Adrenal gland (tissue), 12 donors: Measurements from ENCODE around the gene ARHGAP26. TPM values are rescaled to one million over a fixed set of nuclear protein-coding genes. Genes with fewer than 3 reads are reported as not detected.

Experiments
- DNase-seq, 7 donors: peaks; one replicate each; pipeline ENCODE4 v3.0.0-alpha.2; 2019 to 2020
- H3K27ac ChIP-seq, 5 donors: fragments of 200-600 bp; sonication (generic) in 4 of 5; 1 replicate in 3 of 5; 2 replicates in 2 of 5; pipeline versions ENCODE4 v1.5.1 to v1.8.0; 2016 to 2020; ENCODE audit warnings: mild to moderate bottlenecking in 1 of 5
- H3K27me3 ChIP-seq: fragments of 200-600 bp; 2 replicates; pipeline ENCODE4 v1.8.0; 2021
- H3K36me3 ChIP-seq, 2 donors: fragments of 200-600 bp; replicated peaks in 1 of 2; 1 replicate in 1 of 2; 2 replicates in 1 of 2; pipeline versions ENCODE4 v1.5.1 to v1.8.0; 2018 to 2022
- H3K4me1 ChIP-seq, 2 donors: fragments of 200-600 bp; replicated peaks in 1 of 2; 1 replicate in 1 of 2; 2 replicates in 1 of 2; pipeline versions ENCODE4 v1.5.1 to v1.8.0; 2018 to 2021
- H3K4me3 ChIP-seq, 4 donors: fragments of 200-600 bp; sonication (generic) in 3 of 4; one replicate each; pipeline ENCODE4 v1.5.1; 2016 to 2018
- H3K9me3 ChIP-seq, 3 donors: fragments of 200-600 bp; sonication (generic) in 1 of 3; replicated peaks in 1 of 3; 1 replicate in 2 of 3; 2 replicates in 1 of 3; pipeline versions ENCODE4 v1.5.1 to v1.8.0; 2016 to 2021
- POLR2A ChIP-seq, 2 donors: fragments of 450-650 bp; IDR thresholded peaks; one replicate each; pipeline ENCODE4 v1.6.1; 2017; ENCODE audit warnings: antibody characterized with exemption in 2 of 2, mild to moderate bottlenecking in 2 of 2, moderate library complexity in 1 of 2
- WGBS, 4 donors: extraction: QIAGEN DNeasy Blood & Tissue Kit in 2 of 4; methylation state at CpG; one replicate each; pipeline versions ENCODE4 v1.1.5 to v1.1.7; 2013 to 2017; 5-methylcytosine and 5-hydroxymethylcytosine counted together
- intact Hi-C, 2 donors: fragments of 100-400 bp; cut with DNase I; formaldehyde crosslinking; loops; one replicate each; pipeline versions ENCODE4 v1.14.1 to v1.15.0; 2022 to 2023
- polyA plus RNA-seq, 3 donors: library from polyadenylated mRNA; stranded (reverse); fragments of 200-250 nt in 2 of 3; fragments of 350-450 nt in 1 of 3; fragmentation: Illumina TruSeq in 1 of 3; extraction: RNeasy Lipid Tissue Mini Kit (QIAGEN cat#74804) in 1 of 3; gene quantifications; one replicate each; pipeline ENCODE4 v1.2.3, GENCODE V29; 2013 to 2014
- total RNA-seq, 9 donors: library from RNA; depleted of rRNA in 4 of 9; stranded (reverse); fragments of >200 nt in 4 of 9; fragments of 120-200 nt in 1 of 9; fragmentation: NEBNext Ultra II Directional in 1 of 9; extraction: Animal tissue kit (Norgen Biotek cat#: 25700) in 1 of 9; gene quantifications; one replicate each; pipeline versions ENCODE4 v1.1.0 to v1.2.4, GENCODE V29; 2013 to 2023
- TF ChIP-seq, protein P1 (sequence below), 6 experiments: fragments of 450-650 bp in 4 of 6; fragments of 200-600 bp in 2 of 6; sonication (generic) in 1 of 6; IDR thresholded peaks; 1 replicate in 5 of 6; 2 replicates in 1 of 6; pipeline versions ENCODE4 v1.5.1 to v1.8.0; 2016 to 2021; ENCODE audit warnings: antibody characterized with exemption in 6 of 6, mild to moderate bottlenecking in 2 of 6, moderate library complexity in 1 of 6
- donor health status: healthy with polysubstance abuse.
- donor health status: Bipolar disorder and iron deficiency.
- donor health status: DM: yes; HTN: yes; CAD: no.
- donor health status: DM: no; HTN: no; CAD: no.
- donor health status: DM: no; HTN: no; CAD: no.
- donor health status: DM: yes; HTN: yes; CAD: no.

Gene ARHGAP26
- total and polyA plus RNA-seq, 12 donors: 3.0 to 21.7 (median 10.8) TPM

- Histone ChIP-seq H3K36me3 (no peaks in the 10 kb centered on the region), H3K27ac (no peak overlapping the region), H3K4me1 (peaks cover 0 to under 1% of the 10 kb centered on the region in 2 donors), H3K9me3 (no peaks in the 10 kb centered on the region), H3K27me3 (no peaks in the 10 kb centered on the region), H3K4me3 (no peak overlapping the region)
- DNase-seq: no peak
- WGBS, 4 donors: 69 to 88% (median 84%) methylated on average over 3 of the region's 3 CpGs
- intact Hi-C loops: no loop called here
- TF ChIP-seq POLR2A (IDR thresholded peaks at IDR 0.05): no peak
- TF ChIP-seq, protein P1, sequence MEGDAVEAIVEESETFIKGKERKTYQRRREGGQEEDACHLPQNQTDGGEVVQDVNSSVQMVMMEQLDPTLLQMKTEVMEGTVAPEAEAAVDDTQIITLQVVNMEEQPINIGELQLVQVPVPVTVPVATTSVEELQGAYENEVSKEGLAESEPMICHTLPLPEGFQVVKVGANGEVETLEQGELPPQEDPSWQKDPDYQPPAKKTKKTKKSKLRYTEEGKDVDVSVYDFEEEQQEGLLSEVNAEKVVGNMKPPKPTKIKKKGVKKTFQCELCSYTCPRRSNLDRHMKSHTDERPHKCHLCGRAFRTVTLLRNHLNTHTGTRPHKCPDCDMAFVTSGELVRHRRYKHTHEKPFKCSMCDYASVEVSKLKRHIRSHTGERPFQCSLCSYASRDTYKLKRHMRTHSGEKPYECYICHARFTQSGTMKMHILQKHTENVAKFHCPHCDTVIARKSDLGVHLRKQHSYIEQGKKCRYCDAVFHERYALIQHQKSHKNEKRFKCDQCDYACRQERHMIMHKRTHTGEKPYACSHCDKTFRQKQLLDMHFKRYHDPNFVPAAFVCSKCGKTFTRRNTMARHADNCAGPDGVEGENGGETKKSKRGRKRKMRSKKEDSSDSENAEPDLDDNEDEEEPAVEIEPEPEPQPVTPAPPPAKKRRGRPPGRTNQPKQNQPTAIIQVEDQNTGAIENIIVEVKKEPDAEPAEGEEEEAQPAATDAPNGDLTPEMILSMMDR (IDR thresholded peaks at IDR 0.05): no peak
Observed at GRCh38 chr5:143235423-143235822, 465.2 kb downstream of the ARHGAP26 start.

- Histone ChIP-seq H3K27ac (no peak overlapping the region), H3K4me3 (no peak overlapping the region), H3K36me3 (no peaks in the 10 kb centered on the region), H3K4me1 (no peaks in the 10 kb centered on the region), H3K9me3 (no peaks in the 10 kb centered on the region), H3K27me3 (no peaks in the 10 kb centered on the region)
- TF ChIP-seq POLR2A (IDR thresholded peaks at IDR 0.05): no peak
- TF ChIP-seq, protein P1 (IDR thresholded peaks at IDR 0.05): no peak
- no peak for DNase-seq
- intact Hi-C loops: no loop called here
- WGBS, 4 donors: 67 to 84% (median 77%) methylated on average over 2 of the region's 2 CpGs
Observed at GRCh38 chr5:143236682-143237081, 466.5 kb downstream of the ARHGAP26 start.

DNA sequence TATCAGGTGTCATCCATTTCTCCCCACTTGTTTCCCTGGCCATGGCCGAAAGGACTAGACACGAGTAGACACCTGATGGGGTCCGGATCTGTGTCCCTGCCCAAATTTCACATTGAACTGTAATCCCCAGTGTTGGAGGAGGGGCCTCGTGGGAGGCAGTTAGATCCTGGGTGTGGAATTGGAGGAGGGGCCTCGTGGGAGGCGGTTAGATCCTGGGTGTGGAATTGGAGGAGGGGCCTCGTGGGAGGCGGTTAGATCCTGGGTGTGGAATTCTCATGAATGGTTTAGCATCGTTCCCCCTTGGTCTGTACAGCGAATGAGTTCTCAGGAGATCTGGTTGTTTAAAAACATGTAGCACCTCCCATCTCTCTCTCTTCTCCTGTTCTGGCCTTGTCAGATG lies 467.5 kb downstream of the ARHGAP26 start:
- Histone ChIP-seq H3K9me3 (no peaks in the 10 kb centered on the region), H3K27me3 (no peaks in the 10 kb centered on the region), H3K4me1 (no peaks in the 10 kb centered on the region), H3K27ac (no peak overlapping the region), H3K36me3 (no peaks in the 10 kb centered on the region), H3K4me3 (no peak overlapping the region)
- TF ChIP-seq POLR2A (IDR thresholded peaks at IDR 0.05): no peak
- TF ChIP-seq, protein P1 (IDR thresholded peaks at IDR 0.05): no peak
- WGBS, 4 donors: 89 to 96% (median 94%) methylated on average over 10 of the region's 10 CpGs
- no peak for DNase-seq
- intact Hi-C loops: no loop called here

GRCh38 chr5:143238620-143239019 lies 468.4 kb downstream of the ARHGAP26 start:
- no peaks in the 10 kb centered on the region for H3K4me1 ChIP-seq
- no peak for DNase-seq
- no peaks in the 10 kb centered on the region for H3K27me3 ChIP-seq
- no peak overlapping the region for H3K27ac ChIP-seq
- H3K9me3 ChIP-seq: no peaks in the 10 kb centered on the region
- 95 to 100% (median 97%) methylated on average over 2 of the region's 2 CpGs for WGBS, 4 donors
- TF ChIP-seq POLR2A (IDR thresholded peaks at IDR 0.05): no peak
- TF ChIP-seq, protein P1 (IDR thresholded peaks at IDR 0.05): no peak
- intact Hi-C loops: no loop called here
- no peaks in the 10 kb centered on the region for H3K36me3 ChIP-seq
- H3K4me3 ChIP-seq: no peak overlapping the region
